Stimulated activated CD4-positive, alpha-beta T cell treated with anti-CD3 and anti-CD28 coated beads, Interleukin-1b, Interleukin-23, amount 100 ng/mL, for 48 hours (primary cell): Measurements from ENCODE around the gene NRXN3.

Experiments used
- DNase-seq: peaks from one replicate; pipeline ENCODE4 v3.0.0-alpha.2; 2020

NRXN3 gene

DNA sequence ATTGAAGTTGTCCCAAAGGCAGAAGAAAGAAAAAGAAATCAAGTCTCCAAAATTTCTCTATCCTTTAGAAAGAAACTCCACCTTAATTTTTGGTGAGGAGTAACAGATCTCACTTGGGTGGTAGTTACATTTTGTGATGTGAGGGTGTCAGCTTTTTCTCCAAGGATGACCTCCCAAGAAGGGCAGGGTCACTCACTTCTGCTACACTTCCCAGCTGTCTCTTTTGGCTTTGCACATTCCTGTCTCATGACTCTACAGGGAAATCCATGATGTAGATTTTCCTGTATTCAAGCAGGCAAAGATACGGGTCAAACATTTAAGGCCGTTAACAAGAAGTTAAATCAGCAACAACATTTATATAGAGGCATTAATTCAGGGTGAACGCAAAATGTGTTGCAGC is 1016.4 kb downstream of the NRXN3 start:
- DNase-seq: no peak

DNA sequence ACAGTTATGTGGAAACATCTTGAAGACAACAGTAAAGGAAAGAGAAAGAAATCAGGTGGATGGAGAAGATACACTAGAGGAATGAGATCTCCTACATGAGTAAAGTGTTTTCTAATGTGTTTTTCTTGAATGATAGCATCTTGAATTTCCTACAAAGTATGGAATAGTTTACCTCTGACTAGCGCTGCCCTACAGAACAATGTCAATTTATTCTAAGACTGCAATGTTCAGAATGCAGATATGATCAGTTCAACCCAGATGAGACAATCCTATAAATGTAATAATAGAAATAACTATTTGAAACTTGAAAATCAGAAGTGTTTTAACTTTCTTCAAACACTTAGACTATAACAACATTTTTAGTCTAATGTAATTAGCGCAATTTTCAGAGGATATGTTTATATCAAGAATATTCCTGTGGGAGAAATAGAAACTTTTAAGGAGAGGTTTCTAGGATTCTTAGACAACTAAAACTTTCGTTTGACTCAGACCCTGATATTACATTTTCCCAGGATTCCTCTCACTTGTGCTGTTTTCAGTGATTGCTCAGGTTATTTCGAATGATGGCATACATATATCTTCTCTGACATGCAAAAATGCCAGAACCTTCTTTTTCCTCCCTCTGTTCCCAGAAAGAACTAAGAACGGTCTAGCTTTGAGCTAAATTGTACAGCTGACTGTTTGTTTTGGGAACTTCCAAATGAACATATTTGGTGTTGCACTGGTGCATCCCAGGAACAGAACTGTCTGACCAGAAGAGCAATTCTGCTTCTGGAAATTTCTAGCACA is 1023.7 kb downstream of the NRXN3 start:
- DNase-seq: no peak

GRCh38 chr14:79196216-79196615 is 1026.0 kb downstream of the NRXN3 start:
- no peak for DNase-seq

DNA sequence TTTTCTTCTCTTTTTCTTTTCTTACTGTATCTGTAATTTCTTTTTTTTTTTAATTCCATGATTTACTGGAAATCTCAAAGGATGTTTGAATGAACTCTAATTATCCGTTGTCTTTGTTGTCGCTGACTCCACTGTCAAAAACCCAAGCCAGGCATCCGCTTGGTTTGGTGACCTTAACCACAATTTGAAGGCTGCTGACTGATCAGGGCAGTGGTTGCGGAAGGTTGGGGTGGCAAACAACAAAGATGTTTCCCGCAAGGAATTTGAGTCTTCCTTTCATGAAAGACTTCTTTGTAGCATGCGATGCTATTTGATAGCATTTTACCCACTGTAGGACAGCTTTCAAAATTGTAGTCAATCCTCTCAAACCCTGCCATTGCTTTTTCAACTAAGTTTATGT is 1027.3 kb downstream of the NRXN3 start:
- no peak for DNase-seq

DNA sequence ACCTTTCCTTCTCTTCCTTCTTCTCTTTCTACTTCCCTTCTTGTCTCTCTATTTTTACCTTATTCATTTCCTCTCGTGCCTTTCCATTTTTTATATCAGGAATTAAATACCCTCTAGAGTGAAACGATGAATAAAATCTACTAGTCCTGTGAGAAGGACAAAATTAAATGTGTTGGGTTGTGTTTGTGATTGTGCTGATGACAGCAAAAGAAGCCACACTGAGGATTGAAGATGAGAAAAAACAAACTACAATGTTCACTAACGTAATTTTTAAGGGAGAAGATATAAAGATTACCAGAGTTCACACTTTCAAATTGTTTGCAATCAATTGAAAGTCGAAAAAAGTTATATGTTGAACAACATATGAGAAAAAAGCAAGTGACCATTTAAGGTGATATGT is 1029.0 kb downstream of the NRXN3 start:
- no peak for DNase-seq

DNA sequence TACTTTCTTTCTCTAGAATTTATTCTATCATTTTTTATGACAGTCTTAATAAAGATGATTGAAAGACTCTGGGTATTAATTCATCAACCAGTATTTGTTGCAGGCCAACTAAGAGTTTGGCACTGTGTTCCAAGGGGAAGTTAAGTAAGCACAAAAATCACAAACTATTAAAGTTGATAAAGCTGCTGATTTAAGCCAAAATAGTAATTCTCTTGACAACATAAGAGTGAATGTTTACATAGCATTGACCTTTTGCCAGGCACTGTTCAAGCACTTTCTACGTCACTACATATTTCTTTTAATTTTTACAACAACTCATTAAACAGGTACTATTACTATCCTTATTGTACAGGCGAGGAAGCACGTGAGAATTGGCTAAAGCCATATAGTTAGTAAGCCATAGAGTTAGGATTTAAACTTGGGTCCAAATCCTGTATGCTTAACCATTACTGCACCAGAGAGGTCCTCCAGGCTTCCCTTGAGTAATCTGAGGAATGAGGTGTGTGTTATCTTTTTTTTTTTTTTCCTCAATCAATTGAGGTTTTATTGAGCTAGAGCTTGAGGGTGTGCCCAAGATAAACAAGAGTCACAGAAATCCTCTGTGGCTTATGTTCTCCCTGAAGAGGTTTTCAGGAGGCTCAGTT is 1031.5 kb downstream of the NRXN3 start:
- DNase-seq: no peak

- no peak for DNase-seq
These were observed 1034.4 kb downstream of the NRXN3 start for GRCh38 chr14:79204591-79204990.

DNA sequence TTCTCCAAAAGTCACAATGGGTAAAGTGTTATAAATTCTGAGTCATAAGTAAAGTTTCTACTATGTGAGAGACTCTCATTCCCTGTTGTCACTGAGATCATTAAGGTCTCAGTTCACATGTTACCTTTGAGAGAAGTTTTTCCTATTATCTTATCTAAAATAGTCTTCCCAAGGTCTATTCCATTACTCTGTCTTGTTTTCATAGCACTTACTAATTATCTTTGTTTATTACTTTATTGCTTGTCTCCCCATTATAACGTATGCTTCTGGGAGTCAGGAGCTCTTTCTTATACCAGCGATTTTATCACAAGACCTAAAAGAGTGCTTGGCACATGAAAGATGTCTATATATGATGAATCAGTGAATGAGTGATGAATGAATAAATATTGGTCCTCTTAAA is 1039.2 kb downstream of the NRXN3 start:
- DNase-seq: no peak

DNA sequence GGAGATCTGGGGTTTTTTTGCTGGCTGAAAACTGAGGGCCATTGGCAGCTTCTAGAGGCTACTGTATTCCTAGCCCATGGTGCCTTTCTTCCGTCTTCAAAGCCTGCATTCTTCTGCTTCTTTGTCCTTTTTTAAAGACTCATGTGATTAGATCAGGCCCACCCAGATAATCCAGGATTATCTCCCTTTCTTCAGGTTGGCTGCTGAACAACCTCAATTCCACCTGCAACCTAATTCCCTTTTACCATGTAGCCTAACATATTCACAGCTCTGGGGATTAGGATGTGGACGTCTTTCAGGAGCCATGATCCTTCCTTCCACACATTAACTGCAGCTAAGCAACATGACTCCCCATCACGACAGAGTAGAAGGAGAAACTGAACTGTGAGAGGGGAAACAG is 1055.6 kb downstream of the NRXN3 start:
- DNase-seq: no peak

DNA sequence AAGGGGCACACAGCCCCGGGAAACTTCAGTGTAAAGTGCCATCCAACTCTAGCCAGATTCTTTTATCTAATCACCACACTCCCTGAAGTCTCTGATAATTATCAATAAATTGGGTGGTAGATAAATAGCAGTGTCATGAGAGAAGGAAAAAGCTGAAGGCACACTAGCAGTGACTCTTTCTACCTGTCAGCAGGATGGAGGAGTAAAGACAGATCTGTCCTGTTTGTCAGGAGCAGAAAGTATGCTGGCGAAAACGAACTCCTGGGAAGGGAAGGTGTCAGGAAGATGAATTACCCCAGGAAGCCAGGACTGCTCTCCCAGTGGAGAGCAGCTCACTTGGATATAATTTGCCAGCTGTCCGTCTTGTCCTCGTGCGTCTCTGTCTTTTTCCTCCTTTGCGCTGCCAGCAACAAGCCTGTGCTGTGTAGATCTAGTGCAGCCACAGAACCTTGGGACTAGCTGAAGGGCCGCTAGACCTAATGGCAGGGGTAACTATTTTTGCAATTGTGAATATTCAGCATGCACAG is 1059.3 kb downstream of the NRXN3 start:
- no peak for DNase-seq

DNA sequence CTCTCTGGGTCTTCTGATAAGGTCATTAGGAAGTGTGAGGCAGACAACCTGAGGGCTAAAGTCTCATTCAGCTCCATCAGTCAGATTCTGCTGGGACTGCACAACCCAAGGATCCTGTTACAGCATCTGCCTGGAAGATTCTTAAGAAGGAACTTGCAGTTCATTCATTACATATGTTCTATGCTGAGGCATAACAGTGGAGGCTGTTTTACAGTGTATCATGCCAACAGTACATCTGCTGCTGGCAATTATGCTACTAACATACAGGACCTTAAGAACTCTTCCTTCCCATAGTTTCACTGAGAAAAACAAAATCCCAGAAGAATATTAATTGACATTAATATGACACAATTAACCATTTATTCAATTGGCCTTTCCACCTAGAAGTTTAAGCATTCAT is 1072.5 kb downstream of the NRXN3 start:
- DNase-seq: no peak

DNA sequence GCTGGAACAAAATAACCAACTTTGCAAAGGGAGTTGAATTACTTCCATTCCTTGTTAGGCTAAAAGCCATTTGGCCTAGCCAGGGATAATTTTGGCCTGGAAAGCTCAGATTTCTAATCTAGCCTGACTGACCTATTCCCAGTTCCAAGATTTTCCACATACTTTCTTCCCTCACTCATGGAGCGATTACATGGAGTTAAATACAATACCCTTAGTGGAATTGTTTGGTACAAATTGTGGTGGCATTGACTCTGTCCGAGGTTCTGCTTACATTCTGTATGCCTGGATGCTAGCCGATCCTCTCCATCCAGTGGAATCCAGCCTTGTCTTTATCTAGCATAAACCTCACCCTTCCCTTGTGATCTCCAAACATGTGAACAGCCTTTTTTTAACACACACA is 1076.0 kb downstream of the NRXN3 start:
- no peak for DNase-seq

DNA sequence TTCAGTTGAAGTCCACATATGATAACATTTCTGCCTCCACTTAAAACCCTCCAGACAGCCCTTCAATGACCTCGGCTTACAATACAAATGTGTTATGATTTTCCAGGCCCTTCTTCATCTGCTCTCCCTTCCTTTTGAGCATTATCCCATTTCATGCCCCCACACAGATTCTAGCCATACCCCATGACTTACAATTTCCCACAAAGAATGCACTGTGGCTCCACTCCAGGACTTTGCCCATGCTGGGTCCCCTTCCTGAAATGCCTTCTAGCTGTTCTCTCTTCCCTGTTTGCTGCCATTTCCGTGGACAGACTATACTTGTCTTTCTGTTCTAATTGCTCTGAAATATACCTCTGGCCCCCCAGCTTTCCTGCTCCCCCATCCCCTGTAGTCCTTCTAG is 1078.0 kb downstream of the NRXN3 start:
- no peak for DNase-seq

- no peak for DNase-seq
These were observed 1078.6 kb downstream of the NRXN3 start for GRCh38 chr14:79248771-79249170.

DNA sequence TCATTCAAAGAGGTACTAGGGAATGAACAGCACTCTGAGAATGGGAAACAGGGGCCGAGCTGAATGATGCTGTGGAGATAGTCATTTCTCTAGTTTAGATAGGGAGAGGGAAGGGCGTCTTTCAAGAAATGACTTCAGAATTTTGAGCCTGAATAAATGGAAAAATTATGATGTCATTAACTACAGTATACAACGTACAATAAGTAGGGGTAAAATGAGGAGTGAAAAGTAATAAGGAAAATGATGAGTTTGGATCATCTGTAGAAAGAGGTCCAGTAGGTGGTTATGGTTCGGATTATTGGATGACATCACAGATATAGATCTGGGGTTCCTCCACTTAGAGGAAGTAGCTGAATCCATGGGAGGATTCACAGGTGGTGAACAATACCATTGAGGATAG is 1081.1 kb downstream of the NRXN3 start:
- DNase-seq: no peak

- no peak for DNase-seq
These were observed 1083.4 kb downstream of the NRXN3 start for GRCh38 chr14:79253576-79253975.

GRCh38 chr14:79254069-79254775 is 1084.0 kb downstream of the NRXN3 start:
- no peak for DNase-seq

DNA sequence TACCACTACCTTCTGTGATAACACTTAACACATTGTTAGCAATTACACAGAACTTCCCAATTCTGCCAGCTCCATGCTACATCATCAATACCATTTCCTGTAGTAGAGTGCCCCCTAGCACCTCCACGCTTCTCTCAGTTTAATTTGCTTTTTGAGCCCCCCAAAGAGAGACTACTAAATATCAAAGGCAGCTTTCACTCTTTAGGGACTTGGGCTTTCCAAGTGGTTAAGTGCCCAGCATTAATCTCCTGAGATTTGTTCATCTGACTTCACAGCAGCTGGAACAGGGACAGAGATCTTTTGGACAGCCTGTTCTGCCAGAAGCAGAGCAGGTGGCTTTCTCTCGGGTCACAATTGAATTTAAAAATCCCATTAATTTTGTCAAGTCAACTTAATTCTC is 1086.2 kb downstream of the NRXN3 start:
- no peak for DNase-seq

DNA sequence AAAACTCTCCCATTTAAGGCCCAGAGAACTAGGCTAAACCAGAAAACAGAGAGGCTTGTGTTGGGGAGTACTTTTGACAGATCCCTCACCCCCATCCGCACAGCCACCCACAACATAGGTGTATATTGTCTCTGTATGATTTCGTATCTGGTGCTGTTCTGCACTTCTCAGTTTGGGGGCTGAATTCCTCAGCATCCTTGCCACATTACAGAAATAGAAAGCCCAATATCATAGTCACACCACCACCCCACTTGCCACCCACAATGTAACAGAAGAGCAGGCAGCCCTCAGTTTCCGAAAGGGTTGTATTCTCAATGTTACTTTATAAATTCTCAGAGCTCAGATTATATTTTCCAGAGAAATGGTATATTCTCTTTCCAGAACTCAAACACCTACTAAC is 1090.2 kb downstream of the NRXN3 start:
- DNase-seq: no peak

- DNase-seq: no peak
These were observed 1095.3 kb downstream of the NRXN3 start for GRCh38 chr14:79265366-79265946.

- no peak for DNase-seq
These were observed 1100.2 kb downstream of the NRXN3 start for GRCh38 chr14:79270361-79270760.

DNA sequence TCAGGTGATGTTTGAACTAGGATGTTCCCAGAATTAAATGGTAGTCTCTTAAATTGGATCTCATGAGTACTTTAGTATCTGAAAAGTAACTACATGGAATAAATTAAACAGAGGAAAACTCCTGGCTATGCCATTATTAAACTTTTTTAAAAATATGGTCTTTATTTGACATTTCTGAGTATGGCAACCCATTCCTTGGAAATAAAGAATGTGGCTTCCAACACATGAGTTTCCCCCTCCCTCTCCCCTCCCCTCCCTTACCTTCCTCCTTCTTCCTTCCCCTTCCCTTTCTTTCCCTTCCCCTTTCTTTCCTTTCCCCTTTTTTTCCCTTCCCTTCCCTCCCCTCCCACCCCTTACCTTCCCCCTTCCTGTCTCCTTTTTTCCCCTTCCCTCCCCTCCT is 1100.9 kb downstream of the NRXN3 start:
- no peak for DNase-seq

DNA sequence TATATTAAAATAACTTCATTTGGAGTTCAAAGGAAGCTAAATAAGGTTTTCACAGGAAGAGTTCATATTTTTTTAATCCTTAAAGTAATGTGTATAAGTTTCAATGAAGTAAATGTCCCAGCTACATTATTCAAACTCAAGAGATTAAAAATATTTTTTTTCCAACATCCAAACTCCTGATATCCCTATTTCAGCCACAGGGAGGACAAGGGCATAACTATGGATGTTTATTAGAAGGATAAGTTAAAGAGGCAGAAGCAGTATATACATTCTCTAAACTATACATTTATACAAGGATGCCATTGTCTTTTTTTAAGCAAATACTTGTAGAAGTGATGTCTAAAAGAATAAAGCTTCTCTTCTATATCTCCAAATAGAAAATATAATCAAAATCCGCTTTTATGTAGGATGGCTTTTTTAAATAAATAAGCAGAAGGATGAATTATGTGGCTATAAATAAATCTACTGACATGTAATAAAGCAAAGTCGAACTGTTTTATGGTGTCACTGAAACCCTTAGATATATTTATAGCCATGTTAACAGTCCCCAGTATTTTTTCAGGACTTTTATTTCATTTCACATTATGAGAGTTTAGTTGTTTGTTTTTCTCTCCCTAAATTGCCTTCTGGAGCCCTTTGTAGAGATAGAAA is 1104.6 kb downstream of the NRXN3 start:
- DNase-seq: no peak
